GM19043 (cell line): ENCODE data around the gene MYO10.

ENCODE experiments used
- ATAC-seq: cut with Tn5 transposase; IDR thresholded peaks from one replicate; pipeline ENCODE4 v1.9.1; 2021; ENCODE audit warnings: low read depth; ENCODE audit not compliant: unreplicated experiment

MYO10 gene

DNA sequence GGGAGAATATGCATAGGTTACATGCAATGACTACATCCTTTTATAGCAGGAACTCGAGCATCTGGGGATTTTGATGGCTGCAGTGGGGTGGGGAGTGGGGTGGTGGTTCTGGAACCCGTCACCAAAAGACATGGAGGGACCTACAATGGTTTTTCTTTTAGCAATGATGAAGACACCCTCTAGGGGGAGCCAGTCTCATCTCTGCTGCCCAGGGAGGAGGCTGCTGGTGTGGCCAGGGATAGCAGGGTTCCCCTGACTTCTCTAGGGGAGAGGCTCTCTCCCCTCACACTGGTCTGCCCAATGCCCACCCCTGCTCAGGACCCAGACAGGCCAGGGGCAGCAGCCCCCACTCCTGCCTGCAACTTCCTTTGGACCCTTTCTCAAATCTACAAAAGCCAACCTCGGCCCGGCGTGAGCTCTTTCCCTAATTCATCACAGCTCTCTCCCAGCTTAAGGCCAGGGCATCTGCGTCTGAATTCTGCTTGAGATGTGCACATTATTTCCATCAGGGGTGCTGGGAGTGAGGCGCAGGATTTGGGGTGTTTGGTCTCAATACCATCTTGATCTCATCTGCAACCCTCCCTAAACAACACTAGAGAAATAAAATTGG is 245.7 kb downstream of the MYO10 start:
- ATAC-seq = no peak

DNA sequence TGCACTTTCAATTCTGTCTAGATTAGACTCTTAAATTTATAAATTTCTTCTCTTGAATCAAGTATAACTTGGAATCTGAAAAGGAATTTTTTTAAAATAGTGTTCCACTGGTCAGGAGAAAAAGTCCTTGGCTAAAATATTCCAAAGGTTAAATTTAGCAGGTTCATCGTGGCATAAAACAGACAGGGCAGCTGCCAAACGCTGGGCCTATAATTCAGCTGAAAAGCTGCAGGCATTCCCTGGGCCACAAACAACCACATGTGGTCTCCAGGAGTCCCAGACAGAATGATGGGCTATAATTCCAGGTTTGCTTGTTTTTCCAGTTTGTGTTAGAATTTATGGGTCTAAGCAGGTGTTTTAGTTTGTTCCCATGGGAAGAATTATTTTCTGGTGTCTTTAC is 248.2 kb downstream of the MYO10 start:
- no peak for ATAC-seq

DNA sequence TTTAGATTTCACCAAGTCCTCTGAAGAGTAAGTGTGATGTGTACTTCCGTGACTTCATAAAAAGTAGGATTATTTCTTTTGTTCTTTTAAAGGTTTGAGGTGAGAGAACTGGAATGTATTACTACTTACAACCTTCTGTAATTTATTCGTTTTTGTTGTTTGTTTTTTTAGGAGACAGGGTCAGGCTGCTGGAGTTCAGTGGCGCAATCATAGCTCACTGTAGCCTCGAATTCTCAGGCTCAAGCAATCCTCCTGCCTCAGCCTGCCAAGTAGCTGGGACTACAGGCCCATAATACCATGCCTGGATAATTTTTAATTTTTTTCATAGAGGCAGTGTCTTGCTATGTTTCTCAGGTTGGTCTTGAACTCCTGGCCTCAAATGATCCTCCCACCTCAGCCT is 251.0 kb downstream of the MYO10 start:
- no peak for ATAC-seq

DNA sequence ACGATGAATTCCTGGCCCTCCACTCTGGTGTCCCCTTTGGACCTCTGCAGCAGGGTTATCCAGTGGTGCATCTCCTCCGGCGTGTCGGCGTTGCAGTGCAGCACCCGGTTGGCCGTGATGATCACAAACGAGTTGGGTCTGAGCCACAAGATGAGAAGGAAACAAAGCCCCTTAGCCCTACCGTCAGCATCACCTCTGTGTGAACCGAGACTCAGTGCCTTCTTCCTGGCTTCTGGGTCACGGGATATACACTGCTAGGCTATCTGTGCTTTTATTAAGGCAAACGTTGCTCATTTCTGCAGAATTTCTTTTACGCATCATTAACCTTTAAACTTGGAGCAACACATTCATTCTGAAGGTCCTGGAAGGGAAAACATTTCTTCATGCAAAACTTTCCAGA is 254.2 kb downstream of the MYO10 start:
- ATAC-seq = no peak

DNA sequence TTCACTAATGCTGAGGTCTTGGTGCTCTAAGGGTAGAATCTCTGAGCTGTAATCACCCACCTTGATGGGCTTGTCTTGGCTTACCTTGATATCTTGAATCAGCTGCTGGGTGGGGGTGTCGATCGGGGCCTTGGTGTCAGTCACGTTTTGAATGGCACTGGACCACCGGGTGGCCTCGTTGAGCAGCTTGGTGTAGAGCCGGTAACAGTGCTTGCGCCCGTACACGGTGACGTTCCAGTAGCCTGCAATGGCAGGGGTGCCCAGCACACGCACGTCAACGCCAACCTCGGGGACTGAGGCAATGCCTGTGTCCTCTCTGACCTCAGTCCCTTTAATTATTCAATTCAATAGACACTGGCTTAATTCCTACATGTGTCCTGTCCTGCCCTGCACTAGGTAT is 256.2 kb downstream of the MYO10 start:
- no peak for ATAC-seq

DNA sequence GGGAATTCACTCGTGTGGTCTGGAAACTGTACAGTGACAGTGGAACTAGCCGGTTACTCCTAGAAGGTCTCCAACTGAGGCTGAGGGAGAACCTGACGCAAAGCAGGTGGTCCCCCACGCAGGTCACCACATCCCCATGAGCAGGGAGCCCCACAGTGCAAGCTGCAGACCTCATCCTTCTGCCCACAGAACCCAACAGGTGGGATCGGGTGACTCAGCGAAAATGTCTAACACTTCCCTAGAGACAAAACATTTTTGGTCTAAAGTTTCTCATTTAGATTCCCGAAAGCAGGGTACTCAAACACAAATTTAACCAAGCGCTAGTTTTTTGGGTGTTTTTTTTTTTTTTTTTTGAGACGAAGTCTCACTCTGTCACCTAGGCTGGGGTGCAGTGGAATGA is 256.9 kb downstream of the MYO10 start:
- no peak for ATAC-seq

DNA sequence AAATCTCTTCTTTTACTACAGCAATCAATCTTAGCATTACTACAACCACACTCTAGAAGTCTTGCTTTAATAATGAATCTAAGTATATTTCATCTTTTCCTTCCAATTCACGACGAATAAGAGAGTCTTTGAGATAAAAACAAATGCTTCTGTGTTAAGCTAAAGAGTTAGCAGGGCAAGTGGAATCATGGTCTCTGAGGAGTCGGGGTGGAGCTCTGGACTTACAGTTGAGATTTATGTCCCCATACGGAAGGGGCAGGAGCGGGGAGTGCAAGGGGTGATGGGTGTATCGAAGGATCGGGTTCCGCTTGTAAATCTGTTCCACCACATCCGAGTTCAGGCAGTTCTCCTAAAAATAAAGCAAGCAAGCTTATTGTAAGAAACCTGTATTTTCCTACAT is 260.3 kb downstream of the MYO10 start:
- no peak for ATAC-seq

DNA sequence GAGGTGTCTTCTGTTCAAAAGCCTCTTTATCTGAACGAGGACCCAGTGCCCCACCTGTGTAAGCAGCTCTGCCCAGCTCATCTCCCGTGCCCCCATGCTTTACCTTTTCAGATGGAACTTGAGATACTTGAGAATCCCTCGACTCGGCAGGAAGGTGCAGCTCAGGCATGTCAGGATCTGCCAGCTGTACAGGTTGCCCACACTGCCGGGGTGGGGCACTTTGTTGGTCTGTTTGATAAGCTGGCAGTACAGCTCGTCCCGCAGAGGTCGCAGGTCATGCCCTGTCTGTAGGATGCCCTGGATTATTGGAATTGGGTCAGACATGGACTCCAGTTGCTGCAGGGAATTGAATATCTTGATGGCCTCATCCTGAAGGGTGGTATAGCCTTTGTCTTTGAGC is 261.3 kb downstream of the MYO10 start:
- no peak for ATAC-seq

DNA sequence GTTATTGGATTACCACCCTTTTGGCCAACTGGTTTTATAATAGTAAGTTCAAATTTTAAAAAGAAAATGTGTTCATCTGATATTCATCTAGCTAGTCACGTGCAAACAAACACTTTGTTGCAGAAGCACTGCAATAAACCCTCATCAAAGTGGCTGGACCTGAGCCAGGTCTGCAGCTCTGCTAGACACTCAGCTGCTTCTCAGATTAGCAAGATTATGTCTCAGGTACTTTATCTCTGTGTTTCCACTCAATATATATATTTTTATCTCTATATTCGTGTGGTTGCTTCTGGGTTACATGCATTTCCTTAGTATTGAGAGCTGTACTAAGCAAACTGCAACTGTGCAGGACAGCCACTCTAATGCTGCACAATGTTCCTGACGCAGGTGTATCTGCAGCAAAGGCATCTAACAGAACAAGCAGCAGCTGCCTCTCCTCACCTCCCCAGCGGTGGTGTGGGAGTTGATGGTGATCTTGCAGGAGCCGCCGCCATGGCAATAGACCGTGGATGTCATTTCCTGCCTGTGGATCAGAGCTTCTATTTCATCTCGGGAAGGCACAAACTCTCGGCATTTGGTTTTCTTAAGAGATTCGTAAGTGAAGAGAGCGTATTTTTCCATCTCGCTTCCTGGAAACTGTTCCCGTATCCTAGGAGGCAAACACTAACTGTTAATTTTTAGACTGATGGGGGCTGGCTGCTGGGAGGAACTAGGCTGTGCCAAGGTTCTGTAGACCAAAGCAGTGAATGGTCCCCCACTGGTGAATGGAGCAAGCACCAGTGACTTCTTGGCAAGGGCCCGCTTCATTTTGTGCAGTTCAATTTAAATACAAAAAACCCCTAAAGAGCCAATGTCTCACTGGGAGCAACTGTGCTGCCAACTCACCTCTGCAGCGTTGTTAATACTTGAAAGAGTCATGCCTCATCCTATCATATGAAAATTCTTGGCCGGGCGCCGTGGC is 262.6 kb downstream of the MYO10 start:
- no peak for ATAC-seq

DNA sequence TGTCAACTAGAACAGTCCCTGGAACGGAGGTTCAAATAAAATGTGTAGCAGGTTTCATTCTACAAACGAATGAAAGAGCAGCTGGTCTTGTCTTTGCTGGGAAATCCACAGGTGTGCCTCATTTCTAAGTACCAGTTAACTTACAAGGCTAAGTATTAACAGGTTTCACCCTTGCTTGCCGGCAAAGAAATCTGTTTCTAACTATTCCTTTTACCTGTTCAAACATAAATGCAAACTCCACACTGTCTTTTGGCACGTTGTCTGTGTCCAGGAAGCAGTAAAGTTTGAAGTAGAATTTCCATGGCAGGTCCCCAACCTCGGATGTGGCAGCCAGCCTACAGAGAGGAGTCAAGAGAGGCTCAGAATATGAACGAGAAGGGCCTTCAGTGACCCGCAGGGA is 264.9 kb downstream of the MYO10 start:
- no peak for ATAC-seq

DNA sequence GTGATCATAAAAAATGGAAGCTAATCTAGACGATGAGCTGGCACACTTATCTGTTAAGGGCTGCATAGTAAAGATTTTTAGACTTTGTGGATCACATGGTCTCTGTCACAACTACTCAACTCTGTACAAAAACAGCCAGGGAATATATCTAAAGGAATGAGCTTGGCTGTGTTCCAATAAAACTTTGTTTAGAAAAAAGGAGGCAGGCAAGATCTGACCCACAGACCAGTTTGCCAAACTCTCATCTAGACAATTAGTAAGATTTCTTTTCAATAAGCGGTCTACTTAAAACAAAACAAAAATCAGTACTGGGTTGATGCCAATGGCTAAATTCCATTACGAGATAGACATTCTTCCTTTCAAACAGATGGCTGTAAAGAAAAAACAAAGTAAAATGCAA is 266.3 kb downstream of the MYO10 start:
- ATAC-seq = no peak

GRCh38 chr5:16668631-16669030 is 267.5 kb downstream of the MYO10 start:
- no peak for ATAC-seq

DNA sequence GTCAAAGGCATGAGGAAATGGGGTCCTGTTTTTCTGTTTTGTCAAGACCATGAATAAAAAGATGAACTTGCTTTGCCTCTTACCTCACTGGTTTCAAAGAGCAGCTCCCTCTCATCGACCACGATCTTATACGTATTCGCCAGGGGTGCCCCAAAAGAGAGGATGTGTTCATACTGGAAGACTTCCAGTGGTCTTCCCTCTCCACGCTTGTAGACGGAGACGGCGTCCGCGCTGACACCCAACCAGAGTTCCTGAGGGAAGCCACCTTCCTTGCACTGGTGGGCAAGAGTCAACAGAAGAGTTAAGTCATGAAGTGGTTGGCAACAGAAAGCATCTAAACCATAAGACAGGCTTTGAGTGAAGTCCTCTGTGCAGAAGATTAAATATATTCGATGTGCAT is 267.9 kb downstream of the MYO10 start:
- no peak for ATAC-seq

DNA sequence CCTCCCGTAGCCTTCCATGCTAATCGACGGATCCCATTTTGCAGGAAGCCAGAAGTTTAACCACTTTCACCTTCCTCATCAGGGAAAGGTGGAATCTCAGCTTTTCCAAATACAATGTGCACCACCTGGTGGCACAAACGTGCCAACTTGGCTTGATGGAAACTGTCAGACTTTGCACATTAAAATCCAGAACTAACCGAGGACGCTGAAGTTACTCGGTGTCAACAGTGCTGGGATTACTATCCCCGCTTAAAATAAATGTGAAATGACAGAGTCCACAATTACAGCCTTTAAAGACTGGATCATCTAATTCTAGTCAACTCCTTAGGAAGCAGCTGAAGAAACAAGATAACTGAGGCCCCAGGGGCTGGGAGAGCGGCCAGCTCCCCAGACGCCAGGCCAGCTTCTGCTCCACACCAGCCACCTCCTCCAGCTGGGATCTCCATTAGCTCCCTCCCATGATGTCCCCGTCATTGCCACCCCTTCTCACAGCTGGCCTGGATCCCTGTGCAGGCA is 269.1 kb downstream of the MYO10 start:
- ATAC-seq = no peak

- no peak for ATAC-seq
These were observed 269.8 kb downstream of the MYO10 start for GRCh38 chr5:16666130-16666882.

DNA sequence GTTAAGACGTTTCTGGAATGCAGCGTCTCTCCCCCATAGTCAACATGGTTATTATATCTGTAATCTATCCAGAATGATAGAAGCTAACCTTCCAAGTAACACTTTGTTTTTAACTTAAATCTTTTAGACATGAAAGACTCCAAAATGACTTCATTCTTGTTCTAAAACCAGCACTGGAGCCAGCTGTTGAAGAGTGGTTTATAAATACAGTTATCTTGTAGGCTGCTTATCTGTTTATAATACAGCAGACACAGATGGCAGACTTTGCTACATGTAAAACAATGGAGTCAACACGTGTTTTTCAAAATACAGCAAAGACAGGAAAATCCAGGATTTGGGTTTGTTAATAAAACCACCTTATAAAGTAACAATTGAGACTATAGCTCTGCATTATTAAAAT is 270.5 kb downstream of the MYO10 start:
- no peak for ATAC-seq

GRCh38 chr5:16664368-16664767 is 271.7 kb downstream of the MYO10 start:
- no peak for ATAC-seq

DNA sequence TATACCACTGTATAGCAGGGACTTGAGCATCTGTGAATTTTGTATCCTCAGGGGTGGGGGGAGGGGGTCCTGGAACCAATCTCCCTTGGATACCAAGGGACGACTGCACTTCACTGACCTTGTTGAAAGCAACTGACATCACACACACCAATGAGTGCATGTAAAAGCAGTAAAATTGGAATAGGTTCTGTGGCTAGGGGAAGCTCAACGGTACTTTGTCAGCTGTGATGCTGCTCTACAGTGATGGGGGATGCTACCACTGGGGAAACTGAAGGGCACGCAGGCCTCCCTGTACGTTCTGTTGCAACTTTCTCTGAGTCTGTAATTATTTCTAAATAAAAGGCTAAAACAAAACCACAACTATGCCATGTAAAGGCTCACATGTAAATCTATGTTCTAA is 272.2 kb downstream of the MYO10 start:
- ATAC-seq = no peak

DNA sequence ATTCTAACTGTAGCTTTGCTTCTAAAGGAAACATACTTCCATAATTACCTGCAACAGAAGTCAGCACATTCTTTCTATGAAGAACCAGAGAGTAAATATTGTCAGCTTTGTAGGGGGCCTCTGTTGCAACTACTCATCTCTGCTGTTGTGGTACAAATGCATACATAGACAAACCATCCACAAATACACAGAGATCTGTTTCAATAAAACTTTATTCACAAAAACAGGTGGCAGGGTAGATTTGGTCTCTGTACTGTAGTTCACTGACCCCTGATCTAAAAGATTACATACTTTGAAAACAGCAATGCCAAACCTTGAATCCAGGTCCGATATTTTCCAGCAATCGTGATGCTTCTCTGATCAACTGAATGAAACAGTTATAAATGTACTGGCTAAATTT is 274.4 kb downstream of the MYO10 start:
- ATAC-seq = no peak

DNA sequence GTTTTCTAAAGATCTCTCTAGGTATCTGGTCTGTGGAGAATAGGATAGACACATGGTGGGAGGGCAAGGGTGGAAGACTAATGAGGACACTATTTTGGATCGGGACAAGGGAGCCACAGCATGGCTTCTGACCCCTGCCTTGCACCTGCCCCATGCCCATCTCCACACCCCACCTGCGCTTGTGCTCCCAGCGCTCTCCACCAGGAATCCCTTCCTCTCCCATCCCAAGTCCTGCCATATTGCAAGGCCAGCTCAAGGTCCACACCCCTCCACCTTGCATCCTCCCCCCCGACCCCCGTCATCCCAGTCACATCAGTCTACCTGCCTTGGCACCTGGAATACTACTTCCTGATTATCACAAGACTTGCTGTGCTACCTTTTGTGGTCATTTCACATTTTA is 275.1 kb downstream of the MYO10 start:
- ATAC-seq = no peak

DNA sequence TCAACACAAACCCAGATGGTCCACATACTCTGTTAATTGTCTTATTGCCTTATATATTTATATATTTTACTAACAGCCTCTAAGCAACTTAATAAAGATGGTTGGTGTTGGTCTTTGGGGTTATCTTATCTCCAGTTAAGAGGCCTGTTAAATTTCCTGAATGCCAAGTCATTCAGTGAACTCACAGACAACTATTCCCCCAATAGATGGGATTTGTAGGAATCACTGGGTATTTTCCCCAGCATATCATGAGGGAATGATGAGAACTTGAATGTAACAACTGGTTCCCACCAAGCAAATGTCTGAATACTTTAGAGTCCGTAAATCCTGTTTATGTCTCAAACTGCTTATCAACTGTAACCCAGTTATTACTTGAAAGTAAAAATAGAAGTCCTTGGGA is 276.6 kb downstream of the MYO10 start:
- no peak for ATAC-seq
